Fibroblast of pulmonary artery (primary cell): ENCODE measurements around the gene PPA2.

Source experiments
- DNase-seq: peaks from one replicate; pipeline ENCODE4 v3.0.0-alpha.2; 2010; ENCODE audit warnings: low read depth
- H3K4me3 ChIP-seq: replicated peaks from 2 replicates; pipeline ENCODE4 v1.5.1; 2011; ENCODE audit warnings: low read depth, mild to moderate bottlenecking, control low read depth, low read length, moderate library complexity
- CTCF ChIP-seq: IDR thresholded peaks from 2 replicates; pipeline ENCODE4 v1.5.1; 2011; ENCODE audit warnings: mild to moderate bottlenecking, control low read depth, low read length, inconsistent platforms; ENCODE audit errors: missing control alignments

The PPA2 gene

GRCh38 chr4:105400901-105401677 is 72.8 kb downstream of the PPA2 start:
- DNase-seq = no peak
- no peak for TF ChIP-seq CTCF
- H3K4me3 ChIP-seq = no peak overlapping the region

- H3K4me3 ChIP-seq = no peak overlapping the region
- TF ChIP-seq CTCF = no peak
- DNase-seq = peak; percentile 85
These were observed 74.2 kb downstream of the PPA2 start for GRCh38 chr4:105399532-105400161.

- DNase-seq = no peak
- no peak overlapping the region for H3K4me3 ChIP-seq
- TF ChIP-seq CTCF = no peak
These were observed 81.0 kb downstream of the PPA2 start for GRCh38 chr4:105392858-105393257.

GRCh38 chr4:105389167-105389566 is 84.7 kb downstream of the PPA2 start:
- H3K4me3 ChIP-seq = no peak overlapping the region
- DNase-seq = peak; percentile 11
- TF ChIP-seq CTCF = no peak

GRCh38 chr4:105387466-105387865 is 86.4 kb downstream of the PPA2 start:
- H3K4me3 ChIP-seq = no peak overlapping the region
- TF ChIP-seq CTCF = no peak
- no peak for DNase-seq

- no peak for DNase-seq
- TF ChIP-seq CTCF = no peak
- H3K4me3 ChIP-seq = no peak overlapping the region
These were observed 87.8 kb downstream of the PPA2 start for GRCh38 chr4:105386012-105386411.
